Medulla oblongata (tissue), 1 donor: Measurements from ENCODE around the gene SCGB1C2.
"Not testable (repeated sequence)": the region's sequence is repeated elsewhere in the genome, so short reads cannot be mapped to it uniquely, and the experiment has no call there.

Source experiments
- DNase-seq: peaks from one replicate; pipeline ENCODE4 v3.0.0-alpha.2; 2015; ENCODE audit errors: extremely low spot score

Gene SCGB1C2

DNA sequence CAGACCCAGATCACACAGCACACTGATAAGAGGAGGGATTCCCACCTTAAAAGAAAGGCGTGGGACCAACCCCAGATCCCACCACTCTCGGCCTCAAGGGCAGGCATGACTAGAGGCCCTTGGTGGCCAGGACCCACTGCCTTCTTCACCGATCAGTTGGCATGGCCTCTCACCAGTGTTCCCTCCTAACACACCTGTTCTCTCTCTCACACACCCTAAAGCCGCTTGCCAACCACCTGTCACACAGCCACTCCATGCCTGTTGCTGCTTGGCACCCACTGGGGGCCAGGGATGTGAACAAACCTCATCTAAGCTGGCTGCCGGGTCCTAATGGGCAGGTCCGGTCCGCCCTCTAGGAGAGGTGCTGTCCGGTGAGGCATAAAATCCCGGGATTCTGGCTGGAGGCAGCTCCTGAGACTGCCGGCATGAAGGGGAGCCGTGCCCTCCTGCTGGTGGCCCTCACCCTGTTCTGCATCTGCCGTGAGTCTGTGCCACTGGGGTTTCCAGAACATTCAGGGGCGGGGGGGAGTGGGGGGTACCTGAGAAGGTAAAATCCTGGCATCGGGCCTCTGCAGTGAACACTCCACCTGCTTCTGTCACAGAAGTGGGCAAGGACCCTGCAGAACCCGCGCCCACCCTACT is at the start of gene SCGB1C2:
SCGB1C2 (plus strand) TSS at position 404 of the 642 bp plus-strand sequence; CDS start at position 426, 22 bp downstream.
- DNase-seq: not testable (repeated sequence)

DNA sequence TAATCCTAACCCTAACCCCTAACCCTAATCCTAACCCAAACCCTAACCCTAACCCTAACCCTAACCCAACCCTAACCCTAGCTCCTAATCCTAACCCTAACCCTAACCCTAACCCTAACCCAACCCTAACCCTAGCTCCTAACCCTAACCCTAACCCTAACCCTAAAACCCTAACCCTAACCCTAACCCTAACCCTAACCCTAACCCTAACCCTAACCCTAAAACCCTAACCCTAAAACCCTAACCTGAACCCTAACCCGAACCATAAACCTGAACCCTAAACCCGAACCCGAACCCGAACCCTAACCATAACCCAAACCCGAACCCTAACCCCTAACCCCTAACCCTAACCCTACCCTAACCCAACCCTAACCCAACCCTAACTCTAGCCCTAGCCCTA is 24.3 kb upstream of the SCGB1C2 start:
- not testable (repeated sequence) for DNase-seq

DNA sequence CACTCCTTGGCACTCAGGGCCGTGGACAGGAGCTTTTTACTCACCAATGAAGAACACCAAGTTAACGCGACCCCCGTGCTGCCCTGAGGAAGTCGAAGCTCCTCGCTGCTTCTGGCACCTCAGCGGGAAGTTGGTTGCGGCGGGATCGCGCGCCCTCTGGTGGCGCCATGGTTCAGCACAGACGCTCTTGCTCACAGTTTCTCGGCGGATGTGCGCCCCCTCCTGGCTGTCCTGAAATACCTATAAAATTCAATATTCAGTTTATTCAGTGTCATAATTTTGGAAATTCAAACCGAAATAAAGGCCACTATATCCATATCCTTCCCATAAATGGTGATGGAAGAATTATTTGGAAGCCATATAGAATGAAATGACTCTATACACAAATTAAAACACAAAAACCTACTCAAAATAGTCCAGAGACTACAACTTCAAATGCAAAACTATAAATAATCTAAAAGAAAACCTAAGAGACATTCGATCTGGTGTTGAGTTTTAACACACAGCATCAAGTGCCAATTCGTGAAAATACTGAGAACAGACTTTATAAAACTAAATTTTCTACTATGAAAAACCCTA is 18.9 kb upstream of the SCGB1C2 start:
- DNase-seq: peak; percentile 23

DNA sequence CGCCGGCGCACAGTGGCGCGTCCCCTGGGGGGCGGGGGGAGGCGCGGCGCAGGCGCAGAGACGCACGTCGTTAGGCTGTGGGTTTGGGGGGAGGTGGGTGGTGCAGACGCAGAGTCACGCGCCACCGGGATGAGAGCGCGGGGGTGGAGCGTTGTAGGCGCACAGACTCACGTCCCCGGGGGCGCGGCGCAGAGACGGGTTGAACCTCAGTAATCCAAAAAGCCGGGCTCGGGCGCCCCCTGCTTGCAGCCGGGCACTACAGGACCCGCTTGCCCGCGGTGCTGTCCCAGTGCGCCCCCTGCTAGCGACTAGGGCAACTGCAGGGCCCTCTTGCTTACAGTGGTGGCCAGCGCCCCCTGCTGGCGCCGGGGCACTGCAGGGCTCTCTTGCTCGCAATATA is 3.4 kb upstream of the SCGB1C2 start:
- DNase-seq: not testable (repeated sequence)

DNA sequence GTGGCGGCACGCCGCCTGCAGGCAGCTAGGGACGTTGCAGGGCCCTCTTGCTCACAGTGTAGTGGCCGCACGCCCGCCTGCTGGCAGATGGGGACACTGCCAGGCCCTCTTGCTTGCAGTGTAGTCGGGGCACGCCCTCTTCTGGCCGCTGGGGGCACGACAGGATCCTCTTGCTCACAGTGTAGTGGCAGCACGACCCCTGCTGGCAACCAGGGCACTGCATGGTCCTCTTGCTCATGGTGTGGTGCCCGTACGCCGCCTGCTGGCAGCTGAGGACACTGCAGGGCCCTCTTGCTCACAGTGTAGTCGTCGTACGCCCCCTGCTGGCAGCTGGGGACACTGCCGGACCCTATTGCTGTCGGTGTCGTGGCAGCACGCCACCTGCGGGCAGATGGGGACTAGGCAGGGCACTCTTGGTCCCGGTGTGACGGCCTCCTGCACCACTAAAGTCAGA is 3.0 kb upstream of the SCGB1C2 start:
- DNase-seq: not testable (repeated sequence)

DNA sequence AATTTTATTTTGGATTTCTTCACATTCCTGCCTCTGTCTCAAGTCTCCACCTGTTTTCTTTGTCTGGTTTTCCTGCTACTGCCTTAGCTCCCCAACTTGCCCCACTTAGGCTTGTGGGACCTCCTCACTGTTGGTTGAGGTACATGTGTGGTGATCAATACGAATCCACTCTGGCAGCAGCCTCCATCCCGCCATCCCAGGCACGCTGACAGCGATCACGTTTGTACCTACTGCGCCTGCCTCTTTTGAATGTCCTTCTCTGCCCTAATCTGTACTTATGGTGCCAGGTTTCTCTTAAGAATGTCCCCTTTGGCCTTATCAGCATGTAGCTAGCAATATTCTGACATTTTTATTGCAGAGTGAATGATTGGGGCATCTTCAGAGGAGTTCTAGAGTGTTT is 2.3 kb upstream of the SCGB1C2 start:
- not testable (repeated sequence) for DNase-seq

DNA sequence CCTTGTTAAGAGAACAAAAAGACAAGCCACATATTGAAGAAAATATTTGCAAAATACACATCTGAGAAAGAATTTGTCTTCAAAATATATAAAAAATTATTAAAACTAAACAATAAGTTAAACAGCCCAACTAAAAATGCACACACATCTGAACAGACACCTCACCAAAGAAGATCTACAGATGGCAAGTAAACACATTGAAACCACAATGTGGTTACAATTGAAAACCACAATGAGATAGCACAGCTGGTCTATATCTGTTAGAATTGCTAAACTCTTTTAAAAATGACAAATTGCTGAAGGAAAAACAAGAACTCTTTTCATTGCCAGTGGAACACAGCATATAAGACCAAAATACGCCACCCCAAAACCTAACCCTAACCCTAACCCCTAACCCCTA is 1.5 kb upstream of the SCGB1C2 start:
- not testable (repeated sequence) for DNase-seq

DNA sequence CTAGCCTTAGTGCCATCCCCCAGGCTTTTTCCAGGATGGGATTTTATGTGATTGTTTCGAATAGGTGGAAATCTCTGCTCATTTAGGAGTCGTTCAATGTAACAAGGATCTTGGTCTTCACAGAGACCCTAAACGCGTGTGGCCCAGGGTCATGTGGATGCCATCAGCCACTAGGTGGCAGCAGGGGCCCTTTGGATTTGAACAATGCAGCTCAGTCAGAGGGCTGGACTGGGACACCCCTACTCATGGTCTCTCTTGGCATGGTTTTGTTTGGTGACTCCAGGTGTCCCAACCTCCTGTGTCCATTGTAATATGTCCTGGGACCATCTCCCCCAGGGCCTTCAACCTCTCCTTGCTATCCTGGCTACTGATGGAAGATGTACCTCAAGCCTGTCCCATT is 838 bp upstream of the SCGB1C2 start:
- DNase-seq: not testable (repeated sequence)

DNA sequence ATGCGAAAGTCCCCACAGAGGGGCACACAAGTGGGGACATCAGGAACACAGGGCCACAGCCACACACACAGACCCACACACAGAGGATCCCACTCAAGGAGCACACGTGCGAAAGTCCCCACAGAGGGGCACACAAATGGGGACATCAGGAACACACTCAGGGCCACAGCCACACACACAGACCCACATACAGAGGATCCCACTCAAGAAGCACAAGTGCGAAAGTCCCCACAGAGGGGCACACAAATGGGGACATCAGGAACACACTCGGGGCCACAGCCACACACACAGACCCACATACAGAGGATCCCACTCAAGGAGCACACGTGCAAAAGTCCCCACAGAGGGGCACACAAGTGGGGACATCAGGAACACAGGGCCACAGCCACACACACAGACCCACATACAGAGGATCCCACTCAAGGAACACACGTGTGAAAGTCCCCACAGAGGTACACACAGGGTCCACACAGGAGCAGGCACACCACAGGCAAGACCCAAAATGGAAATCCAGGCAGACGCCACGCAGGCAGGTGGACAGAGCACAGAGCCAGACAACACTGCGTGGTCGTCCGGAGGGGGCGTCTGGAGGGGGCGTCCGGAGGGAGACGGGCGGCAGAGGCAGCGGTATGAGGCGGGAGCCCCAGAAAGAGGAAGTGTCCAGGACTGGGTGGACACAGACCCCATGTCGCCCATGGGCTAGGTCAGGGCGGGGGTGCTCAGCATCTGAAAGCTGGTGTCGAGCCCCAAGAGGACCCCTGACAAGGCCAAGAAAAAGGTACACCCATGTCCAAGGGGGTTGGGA is 2.2 kb downstream of the SCGB1C2 start:
- not testable (repeated sequence) for DNase-seq

DNA sequence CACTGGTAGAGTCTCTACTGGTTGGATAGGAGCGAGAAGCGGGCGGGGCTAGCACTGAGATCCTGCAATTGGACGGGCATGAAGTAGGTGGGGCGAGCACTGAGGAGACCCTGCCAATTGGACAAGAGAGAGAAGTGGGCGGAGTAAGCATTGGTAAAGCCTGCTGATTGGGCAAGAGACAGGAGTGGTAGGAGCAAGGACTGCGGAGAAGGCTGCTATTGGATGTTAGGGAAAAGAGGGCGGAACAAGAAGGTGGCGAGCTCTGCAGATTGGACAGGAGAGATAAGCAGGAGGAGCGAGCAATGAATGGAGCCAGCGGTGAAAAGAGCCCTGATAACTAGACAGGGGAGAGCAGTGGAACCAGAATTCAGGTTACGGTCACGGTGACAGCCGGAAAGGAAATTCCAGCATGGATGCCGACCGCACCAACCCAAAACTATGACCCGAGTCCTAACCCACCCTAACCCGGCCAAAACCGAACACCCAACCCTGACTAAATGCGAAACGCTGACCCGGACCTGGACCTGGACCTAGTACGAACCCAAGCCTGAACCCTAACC is 4.8 kb downstream of the SCGB1C2 start:
- DNase-seq: no peak

DNA sequence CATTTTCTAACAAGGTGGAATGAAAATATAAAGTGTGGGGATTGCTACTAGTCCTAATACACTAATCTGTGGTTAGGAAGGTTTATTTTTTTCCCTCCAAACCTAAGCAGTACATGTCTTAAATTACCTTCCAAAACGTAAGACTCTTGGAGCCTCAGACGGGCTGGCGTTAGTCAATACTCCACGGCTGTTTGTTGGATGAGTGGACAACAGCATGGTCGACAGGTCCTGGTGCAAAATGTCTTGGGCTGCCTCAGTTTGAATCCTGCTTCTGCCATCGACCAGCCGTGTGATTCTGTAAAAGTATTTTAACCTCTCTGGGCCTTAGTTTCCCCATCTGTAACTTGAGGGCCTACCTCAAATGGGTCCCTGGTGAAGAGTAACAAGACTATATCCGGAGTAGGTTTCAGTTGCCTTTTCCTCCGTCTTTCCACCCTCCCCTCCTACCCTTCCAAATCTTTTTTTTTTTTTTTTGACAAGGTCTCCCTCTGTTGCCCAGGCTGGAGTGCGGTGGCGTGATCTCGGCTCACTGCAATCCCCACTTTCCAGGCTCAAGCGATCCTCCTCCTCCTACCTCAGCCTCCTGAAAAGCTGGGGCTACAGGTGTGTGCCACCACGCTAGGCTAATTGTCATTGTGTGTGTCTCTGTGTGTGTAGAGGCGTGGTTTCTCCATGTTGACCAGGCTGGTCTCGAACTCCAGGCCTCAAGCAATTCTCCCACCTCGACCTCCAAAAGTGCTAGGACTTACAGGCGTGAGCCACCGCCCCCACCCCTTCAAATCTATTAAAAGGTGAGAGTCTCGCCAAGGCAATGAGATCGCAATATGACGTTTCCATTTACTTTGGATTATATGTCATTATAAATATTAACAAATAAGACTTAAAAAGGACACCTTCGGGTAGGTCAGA is 5.8 kb downstream of the SCGB1C2 start:
- no peak for DNase-seq

DNA sequence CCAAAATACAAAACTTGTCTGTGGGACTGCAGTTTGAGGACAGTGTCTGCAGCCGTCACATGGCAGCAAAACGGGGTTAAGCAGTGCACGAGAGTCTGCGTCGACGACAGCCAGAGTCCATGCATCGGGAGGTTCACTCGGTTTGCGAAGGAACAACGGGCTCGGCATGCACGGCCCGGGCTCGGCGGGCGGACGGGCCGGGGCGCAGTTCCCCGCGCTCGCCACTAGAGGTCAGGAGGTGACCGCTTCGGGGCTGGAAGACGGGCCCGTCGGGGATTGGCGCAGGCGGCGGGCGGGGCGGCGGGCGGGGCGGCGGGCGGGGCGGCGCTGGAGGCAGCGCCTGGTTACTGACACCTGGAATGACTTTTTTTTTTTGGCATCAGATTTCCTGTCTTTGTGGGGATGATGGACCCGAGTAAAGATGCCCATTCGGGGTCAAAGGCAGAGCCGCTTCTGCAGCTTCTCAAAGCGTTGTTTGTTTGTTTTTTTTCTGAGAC is 6.5 kb downstream of the SCGB1C2 start:
- DNase-seq: peak; percentile 73

DNA sequence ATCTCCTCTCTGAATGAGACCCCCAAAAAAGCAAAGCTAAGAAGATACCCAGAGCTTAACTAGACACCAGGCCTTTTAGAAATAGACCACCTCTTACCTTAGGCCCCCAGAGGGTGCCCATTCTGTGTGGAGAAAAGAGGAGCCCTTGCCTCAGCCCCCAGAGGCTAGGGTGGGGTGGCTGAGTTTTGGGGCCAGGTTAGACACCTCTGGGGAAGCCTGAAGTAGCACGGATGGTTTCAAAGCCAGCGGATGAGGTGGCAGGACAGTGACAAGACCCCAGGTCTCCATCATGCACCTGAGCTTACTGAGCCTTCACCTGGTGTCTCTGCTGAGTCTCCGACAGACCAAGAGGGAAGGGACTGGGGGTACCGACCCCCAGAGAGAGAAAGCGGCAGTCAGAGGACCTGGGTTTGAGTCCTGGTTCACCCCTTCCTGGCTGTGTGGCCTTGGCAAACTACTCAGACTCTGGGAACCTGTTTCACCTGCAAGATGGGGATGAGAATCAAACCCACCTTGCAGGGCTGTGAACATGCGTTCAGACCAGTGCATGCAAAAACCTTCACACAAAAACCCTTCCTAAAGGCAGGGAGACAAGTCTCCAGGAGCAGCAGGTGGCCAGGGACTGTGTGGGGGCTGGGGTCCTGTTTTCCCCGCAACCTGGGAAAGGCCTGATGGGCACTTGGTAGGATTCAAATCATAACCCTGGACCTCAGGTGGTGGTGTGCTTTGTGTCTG is 7.7 kb downstream of the SCGB1C2 start:
- DNase-seq: no peak

DNA sequence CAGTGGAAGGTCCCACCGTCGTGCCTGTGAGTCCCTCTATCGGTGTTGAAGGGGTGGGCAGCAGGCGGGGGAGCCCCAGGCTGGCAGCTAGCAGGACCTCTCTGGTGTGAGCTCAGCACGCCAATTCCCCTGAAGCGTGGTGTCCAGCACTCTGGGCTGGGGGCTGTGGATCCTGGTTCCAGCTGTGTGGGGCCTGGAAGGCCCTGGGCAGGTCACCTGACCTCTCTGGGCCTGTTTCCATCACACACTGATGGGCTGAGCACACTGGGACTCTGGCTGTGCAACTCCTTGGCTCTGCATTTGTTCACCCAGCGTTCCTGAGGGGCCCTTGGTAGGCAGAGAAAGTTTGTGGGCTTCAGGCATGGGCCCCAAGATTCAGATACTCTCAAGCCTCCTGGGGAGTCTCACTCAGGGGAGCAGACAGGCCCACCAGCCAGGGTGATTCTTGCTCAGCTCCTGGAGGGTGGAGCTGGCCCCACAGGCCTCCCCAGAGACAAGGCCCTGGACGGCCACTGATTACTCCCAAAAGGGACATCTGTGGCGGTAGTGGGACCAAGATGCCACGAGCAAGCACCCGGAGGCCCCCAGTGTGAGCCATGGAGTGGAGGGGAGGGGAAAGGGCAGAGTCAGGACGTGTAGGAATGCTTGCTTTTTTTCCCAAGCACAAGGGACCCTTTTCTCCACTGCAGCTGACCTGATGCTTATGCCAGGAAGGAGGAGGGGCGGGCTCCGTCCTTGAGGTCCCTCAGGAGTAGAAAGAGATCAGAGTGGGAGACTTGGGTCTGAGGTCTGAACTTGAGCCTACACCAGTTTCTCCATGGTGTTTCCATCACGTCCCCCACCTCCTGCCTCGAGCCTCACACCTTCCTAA is 8.5 kb downstream of the SCGB1C2 start:
- DNase-seq: no peak

DNA sequence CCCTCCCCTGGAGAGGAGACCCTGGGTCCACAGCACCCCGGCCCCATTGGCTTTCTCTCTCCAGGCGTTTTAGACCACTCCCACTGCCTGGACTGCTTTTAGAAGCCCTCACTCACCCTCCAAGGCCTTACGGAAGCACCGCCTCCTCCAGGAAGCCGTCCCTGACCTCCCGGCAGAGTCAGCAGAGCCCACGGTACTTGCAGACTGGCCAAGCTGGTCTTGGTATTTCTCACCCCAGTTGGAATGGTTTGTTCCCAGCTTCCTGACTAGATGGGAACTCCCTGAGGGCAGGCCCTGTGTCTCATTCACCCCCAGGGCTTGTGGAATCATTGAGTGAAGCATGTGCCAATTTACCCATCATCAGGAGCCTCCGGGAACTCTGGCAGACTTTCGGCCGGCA is 9.2 kb downstream of the SCGB1C2 start:
- DNase-seq: no peak

DNA sequence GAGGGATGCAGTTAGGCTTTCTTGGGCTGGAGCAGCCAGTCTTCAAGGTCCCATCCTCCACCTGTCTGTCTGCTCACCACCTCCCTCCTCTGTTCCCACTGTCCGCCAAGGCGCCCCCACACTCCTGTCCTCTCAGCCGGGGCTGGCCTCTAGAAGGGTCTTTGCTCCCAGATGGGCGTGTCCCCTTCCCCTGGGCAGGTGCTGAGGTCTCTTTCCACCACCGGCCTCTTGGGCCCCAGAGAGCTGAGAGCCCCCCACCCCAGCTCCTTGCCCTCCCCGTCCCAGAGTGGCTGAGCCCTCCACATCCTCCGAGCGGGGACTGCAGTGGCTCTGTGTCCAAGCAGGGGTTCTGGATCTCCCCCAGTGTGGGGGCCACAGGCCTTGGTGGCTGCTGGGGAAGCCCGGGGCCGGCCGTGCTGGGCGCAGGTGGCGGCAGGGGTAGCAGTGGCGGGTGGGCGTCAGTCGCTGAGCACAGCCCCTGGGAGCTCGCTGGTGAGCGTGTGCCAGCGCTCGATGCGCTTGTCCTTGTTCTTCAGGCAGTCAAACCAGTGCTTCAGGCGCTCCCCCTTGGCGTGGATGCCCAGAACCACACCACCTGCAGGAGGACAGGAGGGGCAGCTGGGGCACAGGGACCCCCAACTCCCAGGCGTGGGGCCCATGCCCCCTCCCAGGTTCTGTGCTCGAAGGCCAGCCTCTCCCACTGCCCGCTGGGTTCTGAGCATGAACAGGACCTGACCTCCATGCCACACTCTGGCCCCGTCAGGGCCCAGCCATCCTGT is 9.8 kb downstream of the SCGB1C2 start:
- no peak for DNase-seq

DNA sequence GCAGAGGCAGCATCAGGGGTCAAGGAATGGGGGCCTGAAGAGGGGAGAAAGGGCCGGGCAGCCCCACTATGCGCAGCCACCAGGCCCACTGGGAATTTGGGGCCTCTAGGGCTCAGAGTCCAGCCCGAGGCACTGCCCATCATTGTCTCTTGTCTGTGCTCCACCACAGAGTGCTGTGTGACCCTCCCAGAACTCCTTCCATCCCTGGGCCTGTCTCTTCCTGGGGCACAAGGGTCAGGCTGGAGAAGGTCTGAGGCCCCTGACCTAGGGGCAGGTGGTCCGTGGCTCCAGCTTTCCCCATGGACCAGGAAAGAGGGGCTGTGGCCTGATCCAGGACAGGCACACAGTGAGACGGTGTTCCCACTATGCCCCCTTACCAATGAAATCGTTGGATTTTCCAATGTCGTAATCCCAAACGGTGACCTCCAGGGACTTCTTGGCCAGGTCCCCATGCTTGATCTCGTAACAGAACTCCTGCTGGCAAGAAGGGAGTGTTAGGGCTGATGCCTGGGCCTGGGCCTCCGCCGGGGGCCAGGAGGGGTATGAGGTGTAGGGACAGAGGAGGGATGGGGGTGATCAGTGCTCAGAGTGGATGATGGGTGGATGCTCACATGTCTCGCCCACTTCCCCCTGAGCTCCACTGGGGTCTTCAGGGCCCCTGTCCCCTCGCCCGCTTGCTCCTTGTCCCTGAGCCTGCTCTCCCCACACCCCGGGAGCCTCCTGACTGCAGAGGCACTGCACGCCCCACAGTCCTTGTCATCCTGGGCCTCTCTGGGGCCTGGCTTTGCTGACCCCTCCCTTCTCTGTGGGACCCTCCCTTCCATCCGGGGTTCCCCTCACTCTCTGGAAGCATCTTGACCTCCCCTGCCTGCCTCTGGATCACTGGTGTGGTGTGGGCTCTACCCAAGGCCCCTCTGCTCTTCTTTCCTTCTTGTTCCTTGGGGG is 10.7 kb downstream of the SCGB1C2 start:
- no peak for DNase-seq

DNA sequence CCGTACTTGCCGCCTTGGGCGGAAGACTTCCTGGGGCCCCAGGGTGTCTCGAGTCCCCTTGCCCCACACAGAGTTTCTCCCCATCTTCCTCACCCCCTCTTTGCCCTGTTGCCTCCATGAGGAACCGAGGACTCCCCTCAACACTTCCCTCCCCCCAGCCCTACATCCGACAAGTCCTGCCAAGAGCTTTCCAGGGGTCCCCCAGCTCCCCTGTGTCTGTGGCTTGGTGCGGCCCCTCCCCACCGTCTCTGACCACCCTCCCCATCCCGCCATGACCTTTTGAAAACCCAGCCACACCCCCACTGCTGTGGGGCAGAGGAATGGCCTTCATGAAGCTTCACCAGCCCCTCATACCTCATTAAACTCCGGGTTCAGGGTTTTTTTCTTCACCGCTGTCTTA is 11.4 kb downstream of the SCGB1C2 start:
- DNase-seq: no peak
